HepG2 (cell line): ENCODE results near the gene COL25A1. TPM values are rescaled to one million over a fixed set of nuclear protein-coding genes. Genes with fewer than 3 reads are reported as not detected.

Source experiments
- ATAC-seq: fragments of 200-7000 bp; cut with Tn5 transposase; 3 replicates; pipeline ENCODE4 v1.9.1; 2020; ENCODE audit warnings: mild to moderate bottlenecking, moderate library complexity
- BruUV-seq: library from RNA; stranded (reverse); fragments of 400-500 nt; replicated peaks from 2 replicates; lab custom pipeline; 2021; lab: Mats Ljungman, UMichigan
- CTCF ChIA-PET: fragments of 300-600 bp; formaldehyde crosslinking; extraction: SDS; loops from one replicate; lab custom pipeline; 2021; ENCODE audit warnings: low total read pairs, inconsistent platforms, low intra/inter-chr PET ratio; lab: Yijun Ruan, JAX
- POLR2A ChIA-PET: fragments of 350-600 bp; sonication (Branson Sonifier 250); formaldehyde crosslinking; loops from one replicate; lab custom pipeline; 2020; ENCODE audit warnings: antibody characterized with exemption, inconsistent platforms; lab: Yijun Ruan, JAX
- DNase-seq: peaks from one replicate; pipeline ENCODE4 v3.0.0-alpha.2; 2015; ENCODE audit warnings: low spot score
- FAIRE-seq: peaks from 3 replicates; lab custom pipeline; 2011; peaks lifted over from hg19 to GRCh38; lab: Jason Lieb, UNC
- H2AFZ ChIP-seq: one replicate; pipeline ENCODE4 v1.6.1; 2011; ENCODE audit warnings: low read length, inconsistent platforms
- H3K27ac ChIP-seq: fragments of 300-600 bp; 3 replicates; pipeline ENCODE4 v1.8.0; 2011; ENCODE audit warnings: mixed run types, mild to moderate bottlenecking, mixed read lengths, low read length, inconsistent platforms; ENCODE audit not compliant: insufficient read depth; ENCODE audit errors: extremely low read length
- H3K27me3 ChIP-seq, 2 experiments: fragments of 200-600 bp in 1 of 2; 2 replicates in 1 of 2; 3 replicates in 1 of 2; pipeline versions ENCODE4 v1.6.0 to v1.8.0; 2011; ENCODE audit warnings: low read length in 2 of 2, mild to moderate bottlenecking in 2 of 2, moderate library complexity in 2 of 2, inconsistent platforms in 1 of 2; ENCODE audit not compliant: insufficient read depth in 2 of 2, control insufficient read depth in 1 of 2
- H3K36me3 ChIP-seq, 2 experiments: fragments of 200-600 bp in 1 of 2; replicated peaks in 1 of 2; 2 replicates in 1 of 2; 3 replicates in 1 of 2; pipeline versions ENCODE4 v1.5.1 to v1.8.0; 2011; ENCODE audit warnings: low read length in 2 of 2, inconsistent platforms in 1 of 2; ENCODE audit not compliant: insufficient read depth in 2 of 2, control insufficient read depth in 1 of 2
- H3K4me1 ChIP-seq: 2 replicates; pipeline ENCODE4 v1.5.1; 2012; ENCODE audit warnings: low read length, inconsistent platforms; ENCODE audit not compliant: insufficient read depth
- H3K4me2 ChIP-seq: 2 replicates; pipeline ENCODE4 v1.6.0; 2011; ENCODE audit warnings: low read depth, low read length, inconsistent platforms
- H3K4me3 ChIP-seq, 3 experiments: fragments of 200-600 bp in 1 of 3; sonication (generic), shearing (Covaris generic) in 1 of 3; replicated peaks in 1 of 3; 2 replicates each; pipeline ENCODE4 v1.5.1; 2011 to 2016; ENCODE audit warnings: low read length in 3 of 3, inconsistent platforms in 2 of 3, low read depth in 2 of 3, mild to moderate bottlenecking in 2 of 3, control low read depth in 1 of 3, mixed read lengths in 1 of 3; ENCODE audit not compliant: insufficient read depth in 1 of 3
- H3K79me2 ChIP-seq: one replicate; pipeline ENCODE4 v1.6.1; 2011; ENCODE audit warnings: low read length, inconsistent platforms; ENCODE audit not compliant: insufficient read depth
- H3K9ac ChIP-seq: 2 replicates; pipeline ENCODE4 v1.6.0; 2011; ENCODE audit warnings: mild to moderate bottlenecking, low read depth, low read length, inconsistent platforms; ENCODE audit not compliant: insufficient read depth
- H3K9me3 ChIP-seq: 2 replicates; pipeline ENCODE4 v1.5.1; 2012; ENCODE audit warnings: mild to moderate bottlenecking, low read length
- H4K20me1 ChIP-seq: 2 replicates; pipeline ENCODE4 v1.6.0; 2011; ENCODE audit warnings: inconsistent platforms, mild to moderate bottlenecking, low read length, moderate library complexity; ENCODE audit not compliant: insufficient read depth
- AGO1 ChIP-seq: fragments of 200-400 bp; formaldehyde crosslinking; IDR thresholded peaks from 2 replicates; pipeline ENCODE4 v1.6.1; 2017; ENCODE audit warnings: mild to moderate bottlenecking, low read depth, low read length, moderate library complexity; ENCODE audit not compliant: poor library complexity, severe bottlenecking
- CREB3 ChIP-seq: sonication (generic); formaldehyde crosslinking; IDR thresholded peaks from 2 replicates; pipeline ENCODE4 v1.5.0; 2020; ENCODE audit warnings: missing genetic modification reagents
- ELK4 ChIP-seq: sonication (generic); formaldehyde crosslinking; IDR thresholded peaks from 2 replicates; pipeline ENCODE4 v1.9.0; 2021; ENCODE audit warnings: missing genetic modification reagents, borderline replicate concordance
- FOXM1 ChIP-seq: sonication (generic); formaldehyde crosslinking; IDR thresholded peaks from 2 replicates; pipeline ENCODE4 v1.5.0; 2020; ENCODE audit warnings: missing genetic modification reagents
- MBD4 ChIP-seq: IDR thresholded peaks from 2 replicates; pipeline ENCODE4 v1.6.1; 2012; ENCODE audit warnings: low read length, inconsistent platforms, borderline replicate concordance
- MTF2 ChIP-seq: sonication (generic); formaldehyde crosslinking; IDR thresholded peaks from 2 replicates; pipeline ENCODE4 v1.5.0; 2020; ENCODE audit warnings: missing genetic modification reagents, borderline replicate concordance
- PCBP2 ChIP-seq: fragments of 200-400 bp; formaldehyde crosslinking; optimal IDR thresholded peaks from 2 replicates; pipeline ENCODE3; 2018; ENCODE audit warnings: low read length, low read depth; ENCODE audit not compliant: poor library complexity, severe bottlenecking
- RAD21 ChIP-seq: fragments of 450-650 bp; formaldehyde crosslinking; IDR thresholded peaks from 2 replicates; pipeline ENCODE4 v1.5.0; 2020; ENCODE audit warnings: mild to moderate bottlenecking
- RBAK ChIP-seq: sonication (generic); formaldehyde crosslinking; IDR thresholded peaks from 2 replicates; pipeline ENCODE4 v1.5.1; 2020; ENCODE audit warnings: mild to moderate bottlenecking, missing genetic modification reagents
- TAF1 ChIP-seq: sonication (generic); formaldehyde crosslinking; IDR thresholded peaks from 2 replicates; pipeline ENCODE4 v1.4.0; 2020; ENCODE audit warnings: missing genetic modification reagents
- TBX2 ChIP-seq: sonication (generic); formaldehyde crosslinking; IDR thresholded peaks from 2 replicates; pipeline ENCODE4 v1.5.0; 2020; ENCODE audit warnings: missing genetic modification reagents, mild to moderate bottlenecking, borderline replicate concordance
- TFDP2 ChIP-seq: sonication (generic); formaldehyde crosslinking; IDR thresholded peaks from 2 replicates; pipeline ENCODE4 v1.4.0; 2020; ENCODE audit warnings: missing genetic modification reagents
- ZBTB1 ChIP-seq: sonication (generic); formaldehyde crosslinking; IDR thresholded peaks from 2 replicates; pipeline ENCODE4 v1.4.0; 2020; ENCODE audit warnings: missing genetic modification reagents, borderline replicate concordance
- ZMYM2 ChIP-seq: sonication (generic); formaldehyde crosslinking; IDR thresholded peaks from 2 replicates; pipeline ENCODE4 v1.8.0; 2022; ENCODE audit warnings: mild to moderate bottlenecking, missing genetic modification reagents
- ZNF138 ChIP-seq: sonication (generic); formaldehyde crosslinking; IDR thresholded peaks from 2 replicates; pipeline ENCODE4 v1.5.0; 2020; ENCODE audit warnings: mild to moderate bottlenecking, low read depth, missing genetic modification reagents
- WGBS: methylation state at CpG from one replicate; pipeline ENCODE4 v1.1.6; 2017; ENCODE audit warnings: low lambda C conversion rate; 5-methylcytosine and 5-hydroxymethylcytosine counted together
- in situ Hi-C: cut with HindIII; loops from 2 replicates; pipeline ENCODE4 v1.10.0; 2017; ENCODE audit warnings: low pct_unique_long_range_greater_than_20kb; ENCODE audit not compliant: extremely low pct_ligation_motif_present
- intact Hi-C: fragments of 100-400 bp; cut with micrococcal nuclease; formaldehyde crosslinking; loops from one replicate; pipeline ENCODE4 v1.10.0; 2022; ENCODE audit not compliant: unreplicated experiment
- polyA plus RNA-seq, 8 experiments: library from polyadenylated mRNA; depleted of rRNA in 3 of 8; stranded (reverse) in 7 of 8; unstranded in 1 of 8; fragments of >200 nt; fragmentation: Illumina TruSeq in 4 of 8; extraction: Trizol in 4 of 8; gene quantifications; 2 replicates each; pipeline versions ENCODE4 v1.2.1 to v1.2.3, GENCODE V29; 2011 to 2016; ENCODE audit warnings: low read depth in 4 of 8, missing spikeins in 1 of 8, mixed read lengths in 1 of 8; ENCODE audit not compliant: insufficient read depth in 1 of 8
- total RNA-seq, 5 experiments: library from RNA; depleted of rRNA; stranded (reverse); fragments of >200 nt; fragmentation: Illumina TruSeq; extraction: Trizol; gene quantifications; 2 replicates each; pipeline ENCODE4 v1.2.3, GENCODE V29; 2016; ENCODE audit warnings: low read depth in 1 of 5
- TF ChIP-seq, protein P1 (sequence below): sonication (generic); formaldehyde crosslinking; conservative IDR thresholded peaks from 2 replicates; pipeline ENCODE4 v1.8.1; 2023; ENCODE audit warnings: missing genetic modification reagents
- TF ChIP-seq, protein P2 (sequence below): sonication (generic); formaldehyde crosslinking; IDR thresholded peaks from 2 replicates; pipeline ENCODE4 v1.5.0; 2020; ENCODE audit warnings: missing genetic modification reagents, mild to moderate bottlenecking, borderline replicate concordance
- TF ChIP-seq, protein P3 (sequence below): sonication (generic); formaldehyde crosslinking; IDR thresholded peaks from 2 replicates; pipeline ENCODE4 v1.5.0; 2020; ENCODE audit warnings: missing genetic modification reagents

COL25A1 gene
- total and polyA plus RNA-seq, 2 of the 13 experiments (the other 11 are each of a cell fraction or from before 2014, with no cell fraction given): not detected

DNA sequence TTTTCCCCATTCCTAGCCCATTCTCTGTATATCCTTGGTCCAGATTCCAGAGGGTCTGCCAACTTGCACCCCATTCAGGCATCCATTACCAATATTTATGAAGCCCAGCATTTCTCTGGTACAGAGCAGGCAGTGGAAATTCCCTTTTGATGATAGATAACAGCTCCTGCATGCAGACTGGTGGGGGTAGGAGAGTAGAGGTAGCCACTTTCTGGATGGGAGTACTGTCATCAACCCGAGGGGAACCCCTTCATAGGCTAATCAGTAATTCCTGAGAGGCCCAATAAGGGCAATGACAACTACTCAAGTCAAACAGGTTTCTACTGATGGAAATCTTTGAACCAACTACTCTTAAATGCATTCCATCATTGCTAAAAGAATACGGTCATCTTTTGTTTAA, 63.7 kb downstream of the COL25A1 start:
- in situ Hi-C loops: no loop called here
- FAIRE-seq (no peak), DNase-seq (no peak), ATAC-seq (no peak)
- H3K9me3 ChIP-seq: no peaks in the 10 kb centered on the region
- no peaks in the 10 kb centered on the region; a peak in 1 of 5 replicates for H3K27me3 ChIP-seq
- H3K4me1 ChIP-seq: no peaks in the 10 kb centered on the region
- H3K27ac ChIP-seq: no peak overlapping the region
- no peaks in the 10 kb centered on the region for H3K79me2 ChIP-seq
- no peaks in the 10 kb centered on the region for H3K36me3 ChIP-seq
- ChIA-PET CTCF (no interaction called here), POLR2A (no interaction called here)
- no peak overlapping the region for H2AFZ ChIP-seq
- no peaks in the 10 kb centered on the region for H4K20me1 ChIP-seq
- BruUV-seq: no TSS peak
- 3% methylated on average over 2 of the region's 2 CpGs for WGBS
- no peak overlapping the region for H3K9ac ChIP-seq
- intact Hi-C loops: no loop called here
- no peak overlapping the region for H3K4me3 ChIP-seq
- H3K4me2 ChIP-seq: no peak overlapping the region
- no peak for TF ChIP-seq ZNF138 (CRISPR knock-in tag)
- TF ChIP-seq FOXM1 (CRISPR knock-in tag): no peak
- TF ChIP-seq ZMYM2 (CRISPR knock-in tag): no peak
- no peak for TF ChIP-seq TFDP2
- TF ChIP-seq RBAK: no peak
- TF ChIP-seq TBX2 (CRISPR knock-in tag): no peak
- no peak for TF ChIP-seq RAD21 (CRISPR knock-in tag)
- no peak for TF ChIP-seq TAF1 (CRISPR knock-in tag)
- no peak for TF ChIP-seq ZBTB1 (CRISPR knock-in tag)
- TF ChIP-seq CREB3 (CRISPR knock-in tag): no peak
- TF ChIP-seq MTF2: no peak
- TF ChIP-seq ELK4 (CRISPR knock-in tag): no peak
- TF ChIP-seq, protein P1, sequence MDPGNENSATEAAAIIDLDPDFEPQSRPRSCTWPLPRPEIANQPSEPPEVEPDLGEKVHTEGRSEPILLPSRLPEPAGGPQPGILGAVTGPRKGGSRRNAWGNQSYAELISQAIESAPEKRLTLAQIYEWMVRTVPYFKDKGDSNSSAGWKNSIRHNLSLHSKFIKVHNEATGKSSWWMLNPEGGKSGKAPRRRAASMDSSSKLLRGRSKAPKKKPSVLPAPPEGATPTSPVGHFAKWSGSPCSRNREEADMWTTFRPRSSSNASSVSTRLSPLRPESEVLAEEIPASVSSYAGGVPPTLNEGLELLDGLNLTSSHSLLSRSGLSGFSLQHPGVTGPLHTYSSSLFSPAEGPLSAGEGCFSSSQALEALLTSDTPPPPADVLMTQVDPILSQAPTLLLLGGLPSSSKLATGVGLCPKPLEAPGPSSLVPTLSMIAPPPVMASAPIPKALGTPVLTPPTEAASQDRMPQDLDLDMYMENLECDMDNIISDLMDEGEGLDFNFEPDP (CRISPR knock-in tag): no peak
- TF ChIP-seq PCBP2: no peak
- no peak for TF ChIP-seq MBD4
- TF ChIP-seq, protein P2, sequence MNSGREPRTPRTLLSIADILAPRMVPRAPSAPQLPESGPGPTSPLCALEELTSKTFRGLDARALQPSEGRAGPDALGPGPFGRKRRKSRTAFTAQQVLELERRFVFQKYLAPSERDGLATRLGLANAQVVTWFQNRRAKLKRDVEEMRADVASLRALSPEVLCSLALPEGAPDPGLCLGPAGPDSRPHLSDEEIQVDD (CRISPR knock-in tag): no peak
- TF ChIP-seq, protein P3, sequence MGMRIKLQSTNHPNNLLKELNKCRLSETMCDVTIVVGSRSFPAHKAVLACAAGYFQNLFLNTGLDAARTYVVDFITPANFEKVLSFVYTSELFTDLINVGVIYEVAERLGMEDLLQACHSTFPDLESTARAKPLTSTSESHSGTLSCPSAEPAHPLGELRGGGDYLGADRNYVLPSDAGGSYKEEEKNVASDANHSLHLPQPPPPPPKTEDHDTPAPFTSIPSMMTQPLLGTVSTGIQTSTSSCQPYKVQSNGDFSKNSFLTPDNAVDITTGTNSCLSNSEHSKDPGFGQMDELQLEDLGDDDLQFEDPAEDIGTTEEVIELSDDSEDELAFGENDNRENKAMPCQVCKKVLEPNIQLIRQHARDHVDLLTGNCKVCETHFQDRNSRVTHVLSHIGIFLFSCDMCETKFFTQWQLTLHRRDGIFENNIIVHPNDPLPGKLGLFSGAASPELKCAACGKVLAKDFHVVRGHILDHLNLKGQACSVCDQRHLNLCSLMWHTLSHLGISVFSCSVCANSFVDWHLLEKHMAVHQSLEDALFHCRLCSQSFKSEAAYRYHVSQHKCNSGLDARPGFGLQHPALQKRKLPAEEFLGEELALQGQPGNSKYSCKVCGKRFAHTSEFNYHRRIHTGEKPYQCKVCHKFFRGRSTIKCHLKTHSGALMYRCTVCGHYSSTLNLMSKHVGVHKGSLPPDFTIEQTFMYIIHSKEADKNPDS (CRISPR knock-in tag): no peak
- TF ChIP-seq AGO1: no peak
